Activated CD4-positive, alpha-beta T cell treated with anti-CD3 and anti-CD28 coated beads, Interleukin-2, amount 50 U/mL, for 1 hour (primary cell): ENCODE data around the gene LOXL3.
"Not testable (repeated sequence)": the region's sequence is repeated elsewhere in the genome, so short reads cannot be mapped to it uniquely, and the experiment has no call there.

ENCODE experiments used
- DNase-seq: peaks from one replicate; pipeline ENCODE4 v3.0.0-alpha.2; 2020

The LOXL3 gene

DNA sequence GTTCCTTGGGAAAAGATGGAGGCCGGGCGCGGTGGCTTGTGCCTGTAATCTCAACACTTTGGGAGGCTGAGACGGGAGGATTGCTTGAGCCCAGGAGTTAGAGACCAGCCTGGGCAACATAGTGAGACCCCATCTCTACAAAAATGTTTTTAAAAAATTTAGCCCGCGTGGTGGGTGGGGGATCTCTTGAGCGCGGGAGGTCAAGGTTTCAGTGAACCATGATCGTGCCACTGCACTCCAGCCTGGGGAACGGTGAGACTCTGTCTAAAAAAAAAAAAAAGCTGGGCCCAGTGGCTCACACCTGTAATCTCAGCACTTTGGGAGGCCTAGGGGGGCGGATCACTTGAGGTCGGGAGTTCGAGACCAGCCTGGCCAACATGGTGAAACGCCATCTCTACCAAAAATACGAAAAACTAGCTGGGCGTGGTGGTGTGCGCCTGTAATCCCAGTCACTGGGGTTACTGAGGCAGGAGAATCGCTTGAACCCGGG is 70.0 kb downstream of the LOXL3 start:
- DNase-seq: not testable (repeated sequence)

DNA sequence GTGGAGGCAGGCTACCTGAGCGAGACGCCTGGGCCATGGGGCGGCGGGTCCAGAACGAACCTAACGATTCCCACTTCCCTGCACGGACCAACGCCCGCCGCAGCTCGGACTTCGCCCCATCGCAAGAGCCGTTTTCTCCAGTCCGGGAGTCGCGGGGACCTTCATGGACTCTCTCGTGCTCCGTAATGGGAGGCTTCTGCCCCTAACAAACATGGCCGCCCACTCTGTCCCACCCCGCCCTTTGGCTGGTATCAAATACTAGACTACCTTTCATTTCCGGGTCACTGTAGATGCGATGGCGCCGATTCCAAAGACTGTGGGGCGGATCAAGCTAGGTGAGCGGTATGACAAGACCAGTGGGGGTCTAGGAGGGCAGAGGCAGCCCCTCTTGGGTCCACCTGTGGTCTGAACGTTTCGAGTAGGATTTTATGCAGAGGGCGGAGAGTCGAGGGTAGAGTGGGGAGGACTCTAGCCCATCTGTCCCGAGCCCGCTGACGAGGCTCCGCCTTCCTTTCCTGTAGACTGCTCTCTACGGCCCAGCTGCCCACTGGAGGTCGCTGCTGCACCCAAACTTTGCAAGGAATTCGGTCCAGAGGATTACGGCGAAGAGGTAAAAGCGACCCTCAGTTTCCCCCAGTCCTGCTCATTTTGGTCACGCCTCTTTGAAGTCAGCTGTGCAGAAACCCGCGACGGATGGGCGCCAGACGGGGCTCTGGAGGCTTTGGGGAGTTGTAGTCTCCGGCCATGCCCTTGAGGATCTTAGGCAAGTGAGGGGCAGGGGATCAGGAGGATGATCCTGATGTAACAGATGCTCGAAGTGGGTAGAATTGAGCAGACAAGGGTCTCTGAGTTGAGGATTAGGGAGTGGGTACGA is 70.7 kb downstream of the LOXL3 start, which contains the start of the genes CCDC142 and TTC31:
Gene CCDC142 (minus strand): TSS at position 198 of the 874 bp plus-strand sequence. CDS start 161 bp downstream, at position 37.
Gene TTC31 (plus strand): TSS at position 281 of the 874 bp plus-strand sequence. CDS start 15 bp downstream, at position 296.
- peak; percentile 91 for DNase-seq
